H9 (cell line): Measurements from ENCODE around the gene PUS3. TPM values are rescaled to one million over a fixed set of nuclear protein-coding genes. Genes with fewer than 3 reads are reported as not detected.

Source experiments
- DNase-seq: peaks from one replicate; pipeline ENCODE4 v3.0.0-alpha.2; 2017
- H2AFZ ChIP-seq: one replicate; pipeline ENCODE4 v1.6.1; 2013; ENCODE audit warnings: mild to moderate bottlenecking, low read length, control low read depth, moderate library complexity
- H2AK5ac ChIP-seq: 2 replicates; pipeline ENCODE4 v1.6.1; 2013; ENCODE audit warnings: low read length, control low read depth, mixed read lengths; ENCODE audit not compliant: insufficient read length
- H2BK120ac ChIP-seq: one replicate; pipeline ENCODE4 v1.6.1; 2013; ENCODE audit warnings: low read depth, mild to moderate bottlenecking, low read length, control low read depth, inconsistent platforms; ENCODE audit not compliant: poor library complexity, severe bottlenecking
- H2BK12ac ChIP-seq: 2 replicates; pipeline ENCODE4 v1.6.1; 2013; ENCODE audit warnings: low read length, control low read depth, mixed read lengths, low read depth; ENCODE audit not compliant: insufficient read length
- H2BK15ac ChIP-seq: 2 replicates; pipeline ENCODE4 v1.6.1; 2013; ENCODE audit warnings: low read depth, low read length, control low read depth
- H2BK20ac ChIP-seq: one replicate; pipeline ENCODE4 v1.6.1; 2013; ENCODE audit warnings: low read depth, mild to moderate bottlenecking, low read length, control low read depth, inconsistent platforms; ENCODE audit not compliant: poor library complexity, severe bottlenecking
- H2BK5ac ChIP-seq: 2 replicates; pipeline ENCODE4 v1.6.1; 2013; ENCODE audit warnings: low read length, control low read depth, mixed read lengths; ENCODE audit not compliant: insufficient read length
- H3K14ac ChIP-seq: 2 replicates; pipeline ENCODE4 v1.6.1; 2013; ENCODE audit warnings: low read length, control low read depth; ENCODE audit not compliant: insufficient read depth
- H3K18ac ChIP-seq: 2 replicates; pipeline ENCODE4 v1.6.1; 2013; ENCODE audit warnings: low read depth, mild to moderate bottlenecking, mixed read lengths, low read length, control low read depth; ENCODE audit not compliant: insufficient read length
- H3K23ac ChIP-seq: 2 replicates; pipeline ENCODE4 v1.6.1; 2013; ENCODE audit warnings: low read length, control low read depth, mixed read lengths, low read depth; ENCODE audit not compliant: insufficient read length
- H3K23me2 ChIP-seq: 2 replicates; pipeline ENCODE4 v1.6.1; 2013; ENCODE audit warnings: low read depth, mild to moderate bottlenecking, mixed read lengths, low read length, control low read depth; ENCODE audit not compliant: insufficient read length, poor library complexity, severe bottlenecking
- H3K27ac ChIP-seq: 2 replicates; pipeline ENCODE4 v1.5.1; 2013; ENCODE audit warnings: low read length, control low read depth, mixed read lengths, low read depth; ENCODE audit not compliant: insufficient read length
- H3K27me3 ChIP-seq: 2 replicates; pipeline ENCODE4 v1.6.1; 2013; ENCODE audit warnings: low read length, control low read depth, inconsistent platforms; ENCODE audit not compliant: insufficient read depth
- H3K4ac ChIP-seq: 2 replicates; pipeline ENCODE4 v1.6.1; 2013; ENCODE audit warnings: low read depth, mild to moderate bottlenecking, control low read depth, inconsistent platforms, low read length, moderate library complexity
- H3K4me1 ChIP-seq: 2 replicates; pipeline ENCODE4 v1.6.1; 2013; ENCODE audit warnings: low read length, control low read depth, inconsistent platforms; ENCODE audit not compliant: insufficient read depth
- H3K4me2 ChIP-seq: 2 replicates; pipeline ENCODE4 v1.6.1; 2013; ENCODE audit warnings: low read length, control low read depth, mixed read lengths; ENCODE audit not compliant: insufficient read length, insufficient read depth
- H3K56ac ChIP-seq: 2 replicates; pipeline ENCODE4 v1.6.1; 2013; ENCODE audit warnings: low read depth, mild to moderate bottlenecking, mixed read lengths, low read length, control low read depth; ENCODE audit not compliant: insufficient read length
- H3K79me1 ChIP-seq: 2 replicates; pipeline ENCODE4 v1.6.1; 2013; ENCODE audit warnings: low read depth, mild to moderate bottlenecking, moderate library complexity, low read length, control low read depth, inconsistent platforms; ENCODE audit not compliant: insufficient read depth, poor library complexity, severe bottlenecking
- H3K79me2 ChIP-seq: 2 replicates; pipeline ENCODE4 v1.6.1; 2013; ENCODE audit warnings: low read length, control low read depth, inconsistent platforms; ENCODE audit not compliant: insufficient read depth
- H3K9ac ChIP-seq: 2 replicates; pipeline ENCODE4 v1.6.1; 2013; ENCODE audit warnings: low read length, control low read depth, mixed read lengths; ENCODE audit not compliant: insufficient read length; ENCODE audit errors: extremely low read depth
- H3K9me3 ChIP-seq: one replicate; pipeline ENCODE4 v1.6.1; 2013; ENCODE audit warnings: low read depth, low read length, inconsistent platforms; ENCODE audit not compliant: control insufficient read depth
- H3T11ph ChIP-seq: one replicate; pipeline ENCODE4 v1.6.1; 2013; ENCODE audit warnings: mild to moderate bottlenecking, low read length, control low read depth, inconsistent platforms
- H4K20me1 ChIP-seq: one replicate; pipeline ENCODE4 v1.6.1; 2013; ENCODE audit not compliant: control insufficient read depth, insufficient read length, insufficient read depth
- H4K5ac ChIP-seq: 2 replicates; pipeline ENCODE4 v1.6.1; 2013; ENCODE audit warnings: low read depth, mild to moderate bottlenecking, mixed read lengths, low read length, control low read depth; ENCODE audit not compliant: insufficient read length
- H4K8ac ChIP-seq: replicated peaks from 2 replicates; pipeline ENCODE4 v1.6.1; 2013; ENCODE audit warnings: low read length, control low read depth, mixed read lengths, low read depth; ENCODE audit not compliant: insufficient read length
- H4K91ac ChIP-seq: 2 replicates; pipeline ENCODE4 v1.6.1; 2013; ENCODE audit warnings: low read depth, mild to moderate bottlenecking, moderate library complexity, mixed read lengths, low read length, control low read depth; ENCODE audit not compliant: insufficient read length
- H3K27ac Mint-ChIP-seq, 3 experiments: 2 replicates in 2 of 3; 3 replicates in 1 of 3; pipeline ENCODE4 v1.8.0; 2020 to 2021; ENCODE audit warnings: mixed read lengths in 3 of 3, mild to moderate bottlenecking in 1 of 3, moderate library complexity in 1 of 3
- H3K27me3 Mint-ChIP-seq: 2 replicates; pipeline ENCODE4 v1.8.0; 2021; ENCODE audit warnings: low read depth, mild to moderate bottlenecking, moderate library complexity, mixed read lengths
- H3K36me3 Mint-ChIP-seq, 3 experiments: 2 replicates in 2 of 3; 3 replicates in 1 of 3; pipeline ENCODE4 v1.8.0; 2020 to 2021; ENCODE audit warnings: low read depth in 3 of 3, mixed read lengths in 3 of 3; ENCODE audit not compliant: insufficient read depth in 1 of 3
- H3K4me1 Mint-ChIP-seq, 2 experiments: 2 replicates each; pipeline ENCODE4 v1.8.0; 2020; ENCODE audit warnings: mixed read lengths in 2 of 2
- H3K4me3 Mint-ChIP-seq, 2 experiments: 2 replicates in 1 of 2; 3 replicates in 1 of 2; pipeline ENCODE4 v1.8.0; 2020 to 2021; ENCODE audit warnings: mild to moderate bottlenecking in 2 of 2, mixed read lengths in 2 of 2, moderate library complexity in 1 of 2
- H3K9me3 Mint-ChIP-seq, 2 experiments: 2 replicates in 1 of 2; 3 replicates in 1 of 2; pipeline ENCODE4 v1.8.0; 2020; ENCODE audit warnings: mild to moderate bottlenecking in 2 of 2, mixed read lengths in 2 of 2, moderate library complexity in 1 of 2
- CTCF ChIP-seq: fragments of 200-600 bp; sonication (generic); conservative IDR thresholded peaks from 3 replicates; pipeline ENCODE4 v1.8.0; 2021; ENCODE audit warnings: antibody characterized with exemption, mild to moderate bottlenecking
- whole genome bisulfite sequencing: extraction: QIAGEN DNeasy Blood & Tissue Kit; methylation state at CpG from one replicate; pipeline ENCODE4 v1.1.7; 2013; ENCODE audit warnings: missing lambda C conversion rate, low lambda C conversion rate, mixed read lengths; ENCODE audit not compliant: insufficient read length; ENCODE audit errors: extremely low coverage; 5-methylcytosine and 5-hydroxymethylcytosine counted together
- total RNA-seq: library from RNA; stranded (reverse); gene quantifications from 2 replicates; pipeline ENCODE4 v1.2.1, GENCODE V29; 2021

PUS3 gene
- total RNA-seq, 1 experiment from 2014 or later = 20.0 TPM

- 0 out of 7 replicates have a peak overlapping the region, but pooled peaks of 1 of the 3 experiments have one; percentile 23 for H3K27ac Mint-ChIP-seq
These were observed 23.7 kb upstream of the PUS3 start for GRCh38 chr11:125926682-125927081.

More at GRCh38 chr11:125926682-125927081, 23.7 kb upstream of the PUS3 start:
- H3K4me1 Mint-ChIP-seq = peaks cover 20 to 27% of the 10 kb centered on the region in 2 experiments
- no peak overlapping the region for H3K4ac ChIP-seq
- no peak overlapping the region for H2BK120ac ChIP-seq
- 0 out of 2 replicates have a peak, but pooled peaks cover 2% of the 10 kb centered on the region for H3K4me1 ChIP-seq
- no peak overlapping the region for H4K91ac ChIP-seq
- WGBS = no CpG with 5 or more reads among the region's 12 CpGs
- H3K27ac ChIP-seq = no peak overlapping the region
- H3K14ac ChIP-seq = no peak overlapping the region
- no peak overlapping the region for H2BK5ac ChIP-seq
- no peak overlapping the region for H2BK12ac ChIP-seq
- H3K79me2 ChIP-seq = no peaks in the 10 kb centered on the region
- H3K18ac ChIP-seq = no peak overlapping the region
- H3T11ph ChIP-seq = no peak overlapping the region
- H4K8ac ChIP-seq = no peak overlapping the region
- no peak overlapping the region for H3K9ac ChIP-seq
- no peak overlapping the region for H4K5ac ChIP-seq
- no peak overlapping the region for H2AFZ ChIP-seq
- H3K27me3 ChIP-seq = no peaks in the 10 kb centered on the region
- H3K36me3 Mint-ChIP-seq = no peaks in the 10 kb centered on the region
- H4K20me1 ChIP-seq = no peaks in the 10 kb centered on the region
- no peak overlapping the region for H3K56ac ChIP-seq
- no peak for TF ChIP-seq CTCF
- H2BK20ac ChIP-seq = no peak overlapping the region
- no peak overlapping the region for H3K4me3 Mint-ChIP-seq
- no peaks in the 10 kb centered on the region for H3K79me1 ChIP-seq
- no peak overlapping the region for H2AK5ac ChIP-seq
- H3K23ac ChIP-seq = no peak overlapping the region
- H3K9me3 ChIP-seq = no peaks in the 10 kb centered on the region
- H3K23me2 ChIP-seq = no peaks in the 10 kb centered on the region
- H2BK15ac ChIP-seq = no peak overlapping the region
- no peaks in the 10 kb centered on the region; a peak in 1 of 5 replicates for H3K9me3 Mint-ChIP-seq
- peaks cover 3% of the 10 kb centered on the region for H3K27me3 Mint-ChIP-seq
- H3K4me2 ChIP-seq = no peak overlapping the region
- DNase-seq = no peak
